GM12872 (cell line): ENCODE data around the gene GPX7.

Experiments used
- TF ChIP-seq, protein P1 (sequence below): IDR thresholded peaks from 3 replicates; pipeline ENCODE4 v1.5.1; 2011; ENCODE audit warnings: low read depth, mild to moderate bottlenecking, low read length, moderate library complexity; ENCODE audit not compliant: insufficient read depth

The GPX7 gene

DNA sequence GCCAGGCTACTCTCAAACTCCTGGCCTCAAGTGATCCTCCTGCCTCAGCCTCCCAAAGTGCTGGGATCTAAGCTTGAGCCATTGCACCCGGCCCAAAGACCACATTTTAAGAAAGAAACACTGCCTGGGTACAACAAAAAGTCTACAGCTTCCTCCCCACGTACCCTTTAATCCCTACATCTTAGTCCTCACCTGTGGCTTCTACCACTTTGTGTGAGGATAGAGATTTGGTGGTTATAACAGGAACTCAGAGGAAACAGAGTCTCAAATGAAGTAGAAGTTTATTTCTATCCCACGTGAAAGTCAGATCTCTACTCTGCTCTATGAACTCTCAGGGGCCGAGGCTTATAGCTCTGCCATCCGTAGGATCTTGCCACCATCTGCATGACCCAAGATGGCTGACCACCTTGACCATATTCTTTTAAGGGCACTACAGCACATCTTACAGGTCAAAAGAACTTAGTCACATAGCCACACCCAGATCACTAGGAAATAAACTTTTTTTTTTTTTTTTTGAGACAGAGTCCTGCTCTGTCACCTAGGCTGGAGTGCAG is 13.4 kb downstream of the GPX7 start:
- TF ChIP-seq, protein P1, sequence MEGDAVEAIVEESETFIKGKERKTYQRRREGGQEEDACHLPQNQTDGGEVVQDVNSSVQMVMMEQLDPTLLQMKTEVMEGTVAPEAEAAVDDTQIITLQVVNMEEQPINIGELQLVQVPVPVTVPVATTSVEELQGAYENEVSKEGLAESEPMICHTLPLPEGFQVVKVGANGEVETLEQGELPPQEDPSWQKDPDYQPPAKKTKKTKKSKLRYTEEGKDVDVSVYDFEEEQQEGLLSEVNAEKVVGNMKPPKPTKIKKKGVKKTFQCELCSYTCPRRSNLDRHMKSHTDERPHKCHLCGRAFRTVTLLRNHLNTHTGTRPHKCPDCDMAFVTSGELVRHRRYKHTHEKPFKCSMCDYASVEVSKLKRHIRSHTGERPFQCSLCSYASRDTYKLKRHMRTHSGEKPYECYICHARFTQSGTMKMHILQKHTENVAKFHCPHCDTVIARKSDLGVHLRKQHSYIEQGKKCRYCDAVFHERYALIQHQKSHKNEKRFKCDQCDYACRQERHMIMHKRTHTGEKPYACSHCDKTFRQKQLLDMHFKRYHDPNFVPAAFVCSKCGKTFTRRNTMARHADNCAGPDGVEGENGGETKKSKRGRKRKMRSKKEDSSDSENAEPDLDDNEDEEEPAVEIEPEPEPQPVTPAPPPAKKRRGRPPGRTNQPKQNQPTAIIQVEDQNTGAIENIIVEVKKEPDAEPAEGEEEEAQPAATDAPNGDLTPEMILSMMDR = no peak

DNA sequence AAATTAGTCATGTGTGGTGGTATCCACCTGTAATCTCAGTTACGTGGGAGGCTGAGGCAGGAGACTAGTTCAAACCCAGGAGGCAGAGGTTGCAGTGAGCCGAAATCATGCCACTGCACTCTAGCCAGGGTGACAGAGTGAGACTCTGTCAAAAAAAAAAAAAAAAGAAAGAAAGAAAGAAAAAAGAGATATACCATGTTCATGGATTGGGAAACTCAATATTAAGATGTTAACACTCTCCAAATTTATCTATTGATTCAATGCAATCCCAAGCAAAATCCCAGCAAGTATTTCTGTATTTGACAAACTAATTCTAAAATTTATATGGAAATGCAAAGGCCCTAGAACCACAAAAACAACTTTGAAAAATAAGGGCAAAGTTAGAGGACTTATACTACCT is 19.8 kb downstream of the GPX7 start:
- TF ChIP-seq, protein P1 = no peak

DNA sequence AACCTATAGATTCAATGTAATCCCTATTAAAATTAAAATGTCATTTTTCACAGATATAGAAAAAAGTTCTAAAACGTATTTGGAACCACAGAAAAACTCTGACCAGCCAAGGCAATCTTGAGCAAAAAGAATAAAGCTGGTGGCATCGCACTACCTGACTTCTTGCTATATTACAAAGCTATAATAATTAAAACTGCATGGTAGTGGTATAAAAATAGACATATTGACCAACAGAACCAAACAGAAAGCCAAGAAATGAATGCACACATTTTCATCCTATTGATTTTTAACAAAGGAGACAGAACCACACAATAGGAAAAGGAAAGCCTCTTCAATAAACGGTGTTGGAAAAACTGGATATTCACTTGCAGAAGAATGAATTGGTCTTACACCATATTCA is 21.6 kb downstream of the GPX7 start:
- TF ChIP-seq, protein P1 = no peak

DNA sequence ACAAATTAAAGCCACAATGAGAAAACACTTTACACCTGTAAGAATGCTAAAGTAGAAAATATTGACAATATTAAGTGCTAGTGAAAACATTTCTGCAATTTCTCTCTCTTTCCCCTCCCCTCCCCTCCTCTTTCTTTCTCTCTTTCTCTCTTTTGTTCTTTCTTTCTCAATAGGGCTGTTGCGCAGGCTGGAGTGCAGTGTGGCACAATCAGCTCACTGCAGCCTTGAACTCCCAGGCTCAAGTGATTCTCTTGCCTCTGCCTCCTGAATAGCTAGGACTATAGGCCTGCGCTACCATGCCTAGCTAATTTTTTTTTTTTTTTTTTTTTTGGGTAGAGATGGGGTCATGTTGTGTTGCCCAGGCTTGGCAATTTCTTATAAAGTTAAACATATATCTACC is 24.9 kb downstream of the GPX7 start:
- TF ChIP-seq, protein P1 = no peak

DNA sequence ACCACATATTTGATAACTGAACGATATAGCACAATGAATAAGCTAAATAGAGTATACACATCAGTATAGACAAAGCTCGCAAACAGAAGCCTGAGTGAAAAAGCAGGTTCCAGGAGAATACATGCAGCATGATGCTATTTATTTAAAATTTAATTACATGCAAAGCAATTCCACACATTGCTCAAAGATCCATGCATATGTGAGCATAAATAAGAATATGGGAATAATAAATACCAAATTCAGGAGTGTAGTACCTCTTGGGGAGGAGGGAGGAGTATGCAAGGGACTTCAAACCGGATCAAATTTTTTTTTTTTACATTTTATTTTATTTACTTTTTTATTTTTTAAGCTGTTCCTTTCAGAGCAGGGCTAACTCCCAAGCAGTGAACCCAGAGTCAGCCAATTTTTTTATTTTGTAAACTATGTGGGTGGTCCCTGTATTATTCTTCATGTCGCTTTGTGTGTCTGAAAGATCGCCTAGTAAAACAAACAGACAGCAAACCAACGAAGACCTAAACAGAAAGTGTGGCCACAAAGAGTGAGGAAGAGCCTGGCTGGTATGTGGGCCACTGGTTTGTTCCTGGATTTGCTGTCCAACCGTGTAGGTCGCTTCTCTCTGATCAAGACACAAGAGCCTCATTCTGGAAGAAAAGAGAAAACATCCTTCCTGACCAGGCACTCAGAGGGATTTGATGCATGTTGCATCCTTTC is 26.6 kb downstream of the GPX7 start:
- TF ChIP-seq, protein P1 = no peak

DNA sequence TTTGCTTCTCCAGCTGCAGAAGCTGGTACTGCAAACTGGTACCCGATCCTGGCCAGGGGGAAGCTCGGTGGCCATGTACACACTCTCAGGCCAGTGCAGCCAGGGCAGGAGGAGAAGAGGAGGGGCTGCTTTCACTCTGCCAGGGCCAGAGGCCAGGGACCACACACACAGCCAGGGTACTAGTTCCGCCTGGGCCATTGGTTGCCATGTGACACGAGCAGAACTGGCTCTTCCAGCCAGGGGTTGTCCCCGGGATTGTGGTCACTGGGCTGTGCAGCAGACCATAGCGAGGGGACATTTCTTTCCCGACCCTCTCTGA is 27.1 kb downstream of the GPX7 start:
- TF ChIP-seq, protein P1 = no peak

DNA sequence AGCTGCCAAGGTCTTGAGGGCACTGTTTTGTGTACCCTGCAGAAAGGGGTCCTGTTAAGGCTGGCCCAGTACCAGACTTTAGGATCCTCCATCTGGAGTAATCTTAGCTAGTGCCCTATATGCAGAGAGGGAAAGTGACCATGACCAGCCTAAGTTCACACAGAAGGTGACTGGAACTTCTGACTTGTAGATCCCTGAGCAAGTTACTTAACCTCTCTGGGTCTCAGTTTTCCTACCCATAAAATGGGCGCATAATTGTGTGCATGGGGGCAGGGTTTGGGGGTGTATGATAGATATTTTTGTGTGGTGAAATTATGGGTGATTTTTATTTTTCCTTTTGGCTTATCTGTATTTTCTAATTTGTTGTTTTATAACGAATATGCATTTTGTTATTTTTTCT is 27.5 kb downstream of the GPX7 start:
- TF ChIP-seq, protein P1 = no peak
